HEK293 (cell line): ENCODE data around the gene MPHOSPH9.

Experiments used
- CTCF ChIA-PET: fragments of 350-600 bp; formaldehyde crosslinking; extraction: SDS; loops from one replicate; lab custom pipeline; 2021; ENCODE audit warnings: antibody characterized with exemption; lab: Yijun Ruan, JAX
- POLR2A ChIA-PET: fragments of 300-600 bp; formaldehyde crosslinking; extraction: SDS; loops from one replicate; lab custom pipeline; 2020; ENCODE audit warnings: antibody characterized with exemption, inconsistent platforms; lab: Yijun Ruan, JAX
- H3K27ac ChIP-seq: fragments of 200-500 bp; sonication (Bioruptor generic); 2 replicates; pipeline ENCODE4 v1.5.1; 2014; ENCODE audit warnings: low read depth, low read length, control low read depth, inconsistent platforms; ENCODE audit errors: extremely low read depth
- H3K36me3 ChIP-seq, 2 experiments: fragments of 200-500 bp in 1 of 2; sonication (Bioruptor generic) in 1 of 2; 1 replicate in 1 of 2; 2 replicates in 1 of 2; pipeline ENCODE4 v1.5.1; 2014 to 2017; ENCODE audit warnings: inconsistent platforms in 2 of 2, low read length in 2 of 2; ENCODE audit not compliant: control insufficient read depth in 2 of 2, insufficient read depth in 1 of 2
- H3K4me1 ChIP-seq: fragments of 200-500 bp; sonication (Bioruptor generic); 2 replicates; pipeline ENCODE4 v1.5.1; 2014; ENCODE audit warnings: mild to moderate bottlenecking, low read length, inconsistent platforms; ENCODE audit not compliant: control insufficient read depth, insufficient read depth
- H3K4me3 ChIP-seq: 2 replicates; pipeline ENCODE4 v1.5.1; 2011; ENCODE audit warnings: low read depth, mild to moderate bottlenecking, control low read depth, low read length, moderate library complexity
- H3K9me3 ChIP-seq: fragments of 200-500 bp; sonication (Bioruptor generic); 2 replicates; pipeline ENCODE4 v1.5.1; 2014; ENCODE audit warnings: low read depth, low read length, inconsistent platforms; ENCODE audit not compliant: control insufficient read depth, insufficient read depth
- KLF10 ChIP-seq: fragments of 450-650 bp; IDR thresholded peaks from 2 replicates; pipeline ENCODE4 v1.5.1; 2018; ENCODE audit warnings: missing biosample characterization, mild to moderate bottlenecking, missing genetic modification characterization
- PRDM10 ChIP-seq: fragments of 450-650 bp; formaldehyde crosslinking; IDR thresholded peaks from 2 replicates; pipeline ENCODE4 v1.5.1; 2016; ENCODE audit warnings: missing biosample characterization, missing genetic modification characterization
- SP3 ChIP-seq: fragments of 450-650 bp; formaldehyde crosslinking; IDR thresholded peaks from 2 replicates; pipeline ENCODE4 v1.5.1; 2016; ENCODE audit warnings: missing biosample characterization, missing genetic modification characterization
- ZBTB17 ChIP-seq: fragments of 450-650 bp; formaldehyde crosslinking; IDR thresholded peaks from 2 replicates; pipeline ENCODE4 v1.5.1; 2016; ENCODE audit warnings: missing biosample characterization, missing genetic modification characterization
- ZIC2 ChIP-seq: fragments of 450-650 bp; formaldehyde crosslinking; IDR thresholded peaks from 2 replicates; pipeline ENCODE4 v1.5.1; 2016; ENCODE audit warnings: missing biosample characterization, missing genetic modification characterization
- ZNF132 ChIP-seq: fragments of 450-650 bp; formaldehyde crosslinking; IDR thresholded peaks from 2 replicates; pipeline ENCODE4 v1.5.1; 2017; ENCODE audit warnings: missing biosample characterization, missing genetic modification characterization, borderline replicate concordance
- ZNF157 ChIP-seq: fragments of 450-650 bp; formaldehyde crosslinking; IDR thresholded peaks from 2 replicates; pipeline ENCODE4 v1.5.1; 2016; ENCODE audit warnings: missing biosample characterization, missing genetic modification characterization
- ZNF184 ChIP-seq: fragments of 450-650 bp; IDR thresholded peaks from 2 replicates; pipeline ENCODE4 v1.5.1; 2018; ENCODE audit warnings: missing biosample characterization, mild to moderate bottlenecking, missing genetic modification characterization
- ZNF280D ChIP-seq: fragments of 450-650 bp; formaldehyde crosslinking; IDR thresholded peaks from 2 replicates; pipeline ENCODE4 v1.5.1; 2016; ENCODE audit warnings: missing biosample characterization, missing genetic modification characterization
- ZNF514 ChIP-seq: fragments of 450-650 bp; formaldehyde crosslinking; IDR thresholded peaks from 2 replicates; pipeline ENCODE4 v1.5.1; 2016; ENCODE audit warnings: missing biosample characterization, missing genetic modification characterization
- ZSCAN16 ChIP-seq: fragments of 450-650 bp; formaldehyde crosslinking; IDR thresholded peaks from 2 replicates; pipeline ENCODE4 v1.5.1; 2016; ENCODE audit warnings: missing biosample characterization, missing genetic modification characterization

MPHOSPH9 gene

GRCh38 chr12:123126294-123127181 lies 106.4 kb downstream of the MPHOSPH9 start (continued):
- TF ChIP-seq SP3 (tag by site-specific recombination) (0 out of 2 replicates have a peak, but pooled peaks have one; percentile 10), ZBTB17 (tag by site-specific recombination) (0 out of 2 replicates have a peak, but pooled peaks have one; percentile 16)

- no peak overlapping the region for H3K4me3 ChIP-seq
- no peaks in the 10 kb centered on the region for H3K9me3 ChIP-seq
- ChIA-PET POLR2A (no interaction called here), CTCF (interaction anchor here (0.9 to 1.0 kb wide), 2 partner anchors 17 to 115 kb away, joined by 3 read pairs; no protein-coding TSS in a partner anchor)
- no peaks in the 10 kb centered on the region for H3K4me1 ChIP-seq
- H3K36me3 ChIP-seq: no peaks in the 10 kb centered on the region
- no peak overlapping the region for H3K27ac ChIP-seq
- TF ChIP-seq ZNF157 (tag by site-specific recombination) (no peak), ZNF184 (no peak), ZSCAN16 (no peak)
- TF ChIP-seq, all 188 proteins: peak for 0
Measured at GRCh38 chr12:123122626-123123025, 110.3 kb downstream of the MPHOSPH9 start.

GRCh38 chr12:123121670-123122069 lies 111.3 kb downstream of the MPHOSPH9 start:
- Histone ChIP-seq H3K4me3 (no peak overlapping the region), H3K27ac (no peak overlapping the region), H3K36me3 (no peaks in the 10 kb centered on the region), H3K9me3 (no peaks in the 10 kb centered on the region), H3K4me1 (no peaks in the 10 kb centered on the region)
- CTCF ChIA-PET: interaction anchor here (0.5 to 0.9 kb wide), 2 partner anchors 18 to 32 kb away, joined by 3 to 5 read pairs; no protein-coding TSS in a partner anchor
- POLR2A ChIA-PET: no interaction called here
- TF ChIP-seq ZNF280D (tag by site-specific recombination): no peak
- TF ChIP-seq PRDM10 (tag by site-specific recombination): 0 out of 2 replicates have a peak, but pooled peaks have one; percentile 12
- no peak for TF ChIP-seq ZIC2 (tag by site-specific recombination)

GRCh38 chr12:123120452-123121166 lies 112.3 kb downstream of the MPHOSPH9 start:
- no peak overlapping the region for H3K27ac ChIP-seq
- no peaks in the 10 kb centered on the region for H3K4me1 ChIP-seq
- POLR2A ChIA-PET: interaction anchor here (1.1 kb wide), 1 partner anchor 112 kb away, joined by 3 read pairs; the partner anchor contains the start of genes MPHOSPH9 and MTRFR

More at GRCh38 chr12:123120452-123121166, 112.3 kb downstream of the MPHOSPH9 start:
- no peak for TF ChIP-seq ZNF514 (tag by site-specific recombination)
- no peak for TF ChIP-seq ZNF132 (tag by site-specific recombination)
- no peak for TF ChIP-seq KLF10 (tag by site-specific recombination)
- TF ChIP-seq, all 188 proteins: peak for 0
- no peaks in the 10 kb centered on the region for H3K36me3 ChIP-seq
- no peaks in the 10 kb centered on the region for H3K9me3 ChIP-seq
- CTCF ChIA-PET: no interaction called here
- no peak overlapping the region for H3K4me3 ChIP-seq
